ENCODE results near the gene NKAIN2. TPM values are rescaled to one million over a fixed set of nuclear protein-coding genes. Genes with fewer than 3 reads are reported as not detected.
"Not testable (repeated sequence)": the region's sequence is repeated elsewhere in the genome, so short reads cannot be mapped to it uniquely, and the experiment has no call there.

NKAIN2 gene
- polyA plus RNA-seq, 4 donors = 15.4 to 31.2 (median 23.4) TPM

- DNase-seq (ENCODE audit: low read depth in 4 of 4, low spot score in 2 of 4) = not testable (repeated sequence)
Measured at GRCh38 chr6:124022051-124022450, 218.4 kb downstream of the NKAIN2 start.

- no peak for DNase-seq (ENCODE audit: low read depth in 4 of 4, low spot score in 2 of 4)
Measured at GRCh38 chr6:124022641-124023040, 219.0 kb downstream of the NKAIN2 start.

DNA sequence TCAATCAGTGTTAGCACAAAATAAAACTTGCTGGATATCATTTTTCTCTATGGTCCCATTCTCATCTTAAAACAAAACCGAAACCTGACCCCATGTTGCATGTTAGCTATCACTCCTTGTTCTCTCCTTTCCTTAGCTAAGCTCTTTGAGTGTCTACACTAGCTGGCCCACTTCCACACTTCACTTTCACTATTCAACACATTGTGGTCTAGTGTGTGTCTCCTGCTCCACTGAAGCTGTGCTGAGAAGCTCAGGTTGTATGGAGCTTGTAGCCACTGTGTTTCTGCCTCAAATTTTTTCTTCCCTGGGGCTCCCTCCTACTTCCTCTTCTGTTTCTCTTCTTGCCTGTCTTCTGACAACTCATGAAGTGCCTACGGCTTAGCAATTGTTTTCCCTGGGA is 223.0 kb downstream of the NKAIN2 start:
- no peak for DNase-seq (ENCODE audit: low read depth in 4 of 4, low spot score in 2 of 4)

DNA sequence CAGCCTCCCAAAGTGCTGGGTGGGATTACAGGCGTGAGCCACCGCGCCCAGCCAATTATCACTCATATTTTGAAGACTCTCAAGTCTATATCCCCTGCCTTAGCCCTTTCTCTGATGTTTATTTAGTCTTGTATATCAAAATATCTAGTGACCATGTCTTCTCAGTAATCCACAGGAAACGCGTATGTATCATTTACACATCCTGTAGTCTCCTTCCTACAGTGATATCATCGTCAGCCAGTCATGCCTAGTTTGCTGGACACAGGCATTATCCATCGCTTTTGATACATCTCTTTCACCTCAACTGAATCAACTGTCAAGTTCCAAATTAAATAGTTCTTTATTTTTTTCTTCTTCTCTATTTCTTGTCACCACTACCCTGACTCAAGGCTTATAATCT is 223.7 kb downstream of the NKAIN2 start:
- DNase-seq (ENCODE audit: low read depth in 4 of 4, low spot score in 2 of 4) = no peak

DNA sequence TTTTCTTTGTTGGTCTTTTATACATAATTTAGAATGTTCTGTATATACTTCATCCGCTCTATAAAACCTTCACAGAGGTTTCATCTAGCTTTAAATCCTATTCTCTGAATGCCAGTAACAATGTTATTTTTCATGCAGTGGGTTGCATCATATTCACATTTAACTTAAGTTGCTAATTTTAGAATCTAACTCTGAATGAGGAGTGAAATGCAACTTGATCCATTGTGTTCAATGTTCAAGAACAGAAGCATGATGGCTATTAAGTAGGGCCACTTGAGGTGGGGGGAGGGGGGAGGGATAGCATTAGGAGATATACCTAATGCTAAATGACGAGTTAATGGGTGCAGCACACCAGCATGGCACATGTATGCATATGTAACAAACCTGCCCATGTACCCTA is 224.5 kb downstream of the NKAIN2 start:
- no peak for DNase-seq (ENCODE audit: low read depth in 4 of 4, low spot score in 2 of 4)

DNA sequence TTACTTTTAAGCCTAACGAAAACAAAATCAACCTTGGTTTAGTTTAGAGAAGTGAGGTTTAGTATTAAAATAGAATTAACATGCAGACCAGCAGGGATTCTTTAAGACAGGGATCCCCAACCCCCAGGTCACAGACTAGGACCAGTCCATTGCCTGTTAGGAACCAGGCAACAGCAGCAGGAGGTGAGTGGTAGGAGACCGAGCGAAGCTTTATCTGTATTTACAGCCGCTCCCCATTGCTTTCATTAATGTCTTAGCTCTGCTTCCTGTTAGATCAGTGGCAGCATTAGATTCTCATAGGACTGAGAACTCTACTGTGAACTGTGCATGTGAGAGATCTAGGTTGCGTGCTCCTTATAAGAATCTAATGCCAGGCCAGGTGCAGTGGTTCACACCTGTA is 225.9 kb downstream of the NKAIN2 start:
- DNase-seq (ENCODE audit: low read depth in 4 of 4, low spot score in 2 of 4) = no peak

DNA sequence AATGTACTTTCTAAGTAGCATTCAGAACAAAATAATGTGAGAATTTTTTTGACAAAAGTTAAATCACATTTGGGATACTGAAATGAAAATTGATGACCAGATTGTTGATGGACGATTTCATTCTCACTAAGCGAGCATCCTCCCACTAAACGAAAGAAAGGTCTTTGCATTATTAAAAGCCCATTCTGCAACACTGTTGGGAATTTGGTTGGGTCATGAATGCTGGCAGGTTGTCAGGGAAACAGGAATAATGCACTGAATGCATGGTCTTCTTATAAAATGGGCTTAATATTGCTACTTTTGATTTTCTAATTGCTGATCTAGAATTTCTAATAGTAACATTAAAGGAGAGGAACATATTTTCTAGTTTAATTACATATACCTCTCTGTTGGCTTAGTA is 229.8 kb downstream of the NKAIN2 start:
- no peak for DNase-seq (ENCODE audit: low read depth in 4 of 4, low spot score in 2 of 4)

GRCh38 chr6:124036384-124036783 is 232.7 kb downstream of the NKAIN2 start:
- DNase-seq (ENCODE audit: low read depth in 4 of 4, low spot score in 2 of 4) = no peak

GRCh38 chr6:124040655-124041054 is 237.0 kb downstream of the NKAIN2 start:
- no peak for DNase-seq (ENCODE audit: low read depth in 4 of 4, low spot score in 2 of 4)

GRCh38 chr6:124052120-124052519 is 248.5 kb downstream of the NKAIN2 start:
- no peak for DNase-seq (ENCODE audit: low read depth in 4 of 4, low spot score in 2 of 4)

DNA sequence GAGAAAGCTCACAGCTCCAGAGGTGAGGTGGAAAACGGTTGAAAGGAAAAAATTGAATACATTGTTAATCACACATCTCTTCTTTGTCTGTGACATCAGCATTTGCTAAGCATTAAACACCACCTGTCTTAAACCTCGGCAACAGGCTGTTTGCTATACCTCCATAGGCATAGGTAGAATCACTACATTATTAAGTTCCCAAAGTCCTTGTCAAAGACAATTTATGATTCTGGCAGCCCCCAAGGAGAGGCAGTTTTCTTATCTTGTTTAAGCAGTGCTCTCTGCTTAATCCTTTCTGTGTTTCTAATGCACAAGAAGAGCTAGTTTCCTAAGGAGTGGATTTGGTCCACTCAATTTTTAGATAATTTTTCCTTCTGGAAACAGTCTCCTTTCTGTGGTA is 249.7 kb downstream of the NKAIN2 start:
- DNase-seq (ENCODE audit: low read depth in 4 of 4, low spot score in 2 of 4) = no peak

DNA sequence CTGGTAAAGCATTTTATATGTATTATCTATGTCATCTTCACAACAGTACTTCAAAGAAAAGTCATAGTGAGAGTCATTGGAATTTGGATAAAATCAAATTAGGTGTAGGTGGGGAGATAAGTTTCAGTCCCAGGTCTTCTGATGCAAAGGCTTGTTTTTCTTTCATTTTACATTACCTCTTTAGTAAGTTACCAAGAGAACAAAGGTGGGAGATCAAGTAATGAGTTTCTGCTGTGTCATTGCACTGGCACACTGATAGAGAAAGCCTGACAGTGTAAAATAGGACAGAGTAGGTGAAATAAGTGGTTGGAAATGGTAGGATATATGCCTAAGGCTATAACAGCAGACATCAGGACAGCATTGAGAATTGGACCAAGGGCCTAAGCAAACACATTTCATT is 250.4 kb downstream of the NKAIN2 start:
- DNase-seq (ENCODE audit: low read depth in 4 of 4, low spot score in 2 of 4) = no peak

GRCh38 chr6:124055395-124055794 is 251.7 kb downstream of the NKAIN2 start:
- DNase-seq (ENCODE audit: low read depth in 4 of 4, low spot score in 2 of 4) = no peak

DNA sequence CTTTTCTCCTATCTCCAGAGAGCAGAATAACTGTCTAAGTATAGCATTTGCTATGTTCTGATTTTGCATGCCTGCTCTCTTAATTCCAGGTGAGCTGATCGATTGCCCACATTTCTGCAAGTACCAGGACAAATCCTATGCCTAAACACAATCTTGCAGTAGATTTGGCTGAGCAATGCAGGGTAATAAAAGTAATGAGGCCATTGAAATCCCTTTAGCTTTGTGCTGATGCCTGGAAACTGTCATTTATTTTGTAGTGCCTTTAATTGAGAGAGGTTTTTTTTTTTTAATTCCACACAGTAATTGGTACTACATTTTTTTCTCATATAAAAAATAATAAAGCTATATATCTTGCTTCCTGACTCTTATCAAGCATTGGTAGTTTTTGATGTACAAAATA is 252.3 kb downstream of the NKAIN2 start:
- DNase-seq (ENCODE audit: low read depth in 4 of 4, low spot score in 2 of 4) = no peak

DNA sequence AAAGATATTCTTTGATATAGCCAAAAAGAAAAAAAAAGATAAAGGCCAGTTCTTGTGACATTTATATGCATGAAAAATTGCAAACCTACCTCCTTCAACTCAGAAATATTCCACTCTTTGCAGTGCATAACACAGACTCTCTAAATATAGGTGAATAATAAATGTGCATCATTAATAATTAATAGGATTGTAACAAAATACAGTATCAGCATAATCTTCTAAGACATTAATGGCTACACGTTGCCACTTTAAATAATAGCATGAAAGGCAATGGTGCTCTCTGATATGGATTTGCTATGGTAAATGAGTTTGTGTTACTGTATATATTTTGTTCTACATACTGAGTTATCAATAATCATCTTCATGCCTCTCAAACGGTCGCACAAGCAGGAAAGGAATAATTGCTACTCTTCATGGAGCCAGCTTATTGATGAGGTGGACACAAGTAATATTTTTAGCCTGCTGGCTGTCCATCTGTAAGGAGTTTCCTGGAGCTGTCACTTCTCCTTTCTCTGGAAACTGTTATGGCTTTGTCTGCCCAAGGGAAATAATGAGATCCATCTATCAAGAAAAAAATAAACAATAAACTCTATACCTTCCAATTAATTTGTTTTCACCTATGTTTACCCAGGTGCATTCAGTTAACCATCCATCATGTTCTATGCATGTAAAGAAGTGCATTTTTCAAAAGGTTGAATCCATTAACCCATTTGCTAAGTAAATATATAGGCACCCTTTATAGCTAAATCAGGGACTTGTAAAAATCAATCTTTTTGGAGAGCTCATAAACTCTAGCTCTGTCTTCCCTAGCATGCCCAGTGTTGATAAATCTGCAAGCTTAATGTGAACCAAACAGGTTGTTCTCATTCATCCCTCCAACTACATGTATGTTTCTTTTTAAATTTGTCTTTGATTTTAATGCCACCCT is 253.0 kb downstream of the NKAIN2 start:
- DNase-seq (ENCODE audit: low read depth in 4 of 4, low spot score in 2 of 4) = no peak

DNA sequence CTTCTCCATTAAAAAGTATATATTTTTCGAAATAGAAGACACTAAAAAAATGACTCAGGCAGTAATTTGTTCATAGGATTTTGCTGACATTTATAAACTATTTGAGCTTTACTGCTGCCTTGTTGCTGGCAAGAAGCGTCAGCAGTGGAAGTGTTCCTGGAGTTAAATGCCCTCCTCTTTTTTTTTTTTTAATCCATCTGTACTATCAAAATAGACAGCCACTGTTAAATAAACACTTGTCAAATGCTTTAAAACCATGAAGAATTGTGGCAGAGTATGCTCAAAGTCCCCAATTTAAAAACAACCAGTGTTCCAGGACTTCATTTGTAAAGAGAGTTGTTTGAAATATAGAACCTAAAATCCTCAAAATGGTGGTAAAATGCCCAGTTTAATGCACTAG is 253.8 kb downstream of the NKAIN2 start:
- DNase-seq (ENCODE audit: low read depth in 4 of 4, low spot score in 2 of 4) = no peak

DNA sequence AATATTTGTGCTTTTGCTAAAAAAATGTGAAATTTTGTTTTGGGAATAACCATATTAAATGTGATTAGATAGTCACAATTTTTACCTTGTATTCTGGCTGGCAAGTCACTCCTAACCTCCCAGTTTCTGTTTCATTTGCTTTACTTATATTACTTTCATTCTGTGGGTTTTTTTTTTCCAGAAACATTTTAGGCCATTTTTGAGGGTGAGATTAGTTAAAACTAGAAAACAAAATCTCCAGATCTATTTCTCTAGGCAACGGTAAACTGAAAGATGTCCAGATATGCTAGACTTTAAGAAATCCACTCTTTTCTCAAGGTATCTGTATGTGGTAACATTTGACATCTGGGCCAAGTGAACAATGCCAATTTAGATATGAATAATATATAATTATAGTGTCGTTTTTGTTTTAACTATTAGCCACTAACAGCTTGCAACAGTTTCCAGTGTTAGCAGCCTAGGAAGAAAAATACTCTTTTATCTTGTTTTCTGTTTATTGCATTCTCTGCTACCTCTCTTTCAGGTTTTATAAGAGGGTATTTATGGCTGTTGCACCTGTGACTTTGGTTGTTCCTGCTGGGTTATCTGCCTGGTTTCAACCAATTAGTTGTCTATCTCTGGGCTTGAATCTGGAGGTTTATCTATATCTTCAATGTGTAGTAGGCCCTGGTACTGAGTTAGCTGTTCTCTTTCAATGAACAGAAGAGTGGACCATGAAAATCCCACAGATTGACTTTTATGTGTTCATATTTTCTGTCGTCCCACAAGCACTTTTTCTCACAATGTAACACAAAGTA is 260.9 kb downstream of the NKAIN2 start:
- no peak for DNase-seq (ENCODE audit: low read depth in 4 of 4, low spot score in 2 of 4)

GRCh38 chr6:124066269-124066668 is 262.6 kb downstream of the NKAIN2 start:
- DNase-seq (ENCODE audit: low read depth in 4 of 4, low spot score in 2 of 4) = no peak

DNA sequence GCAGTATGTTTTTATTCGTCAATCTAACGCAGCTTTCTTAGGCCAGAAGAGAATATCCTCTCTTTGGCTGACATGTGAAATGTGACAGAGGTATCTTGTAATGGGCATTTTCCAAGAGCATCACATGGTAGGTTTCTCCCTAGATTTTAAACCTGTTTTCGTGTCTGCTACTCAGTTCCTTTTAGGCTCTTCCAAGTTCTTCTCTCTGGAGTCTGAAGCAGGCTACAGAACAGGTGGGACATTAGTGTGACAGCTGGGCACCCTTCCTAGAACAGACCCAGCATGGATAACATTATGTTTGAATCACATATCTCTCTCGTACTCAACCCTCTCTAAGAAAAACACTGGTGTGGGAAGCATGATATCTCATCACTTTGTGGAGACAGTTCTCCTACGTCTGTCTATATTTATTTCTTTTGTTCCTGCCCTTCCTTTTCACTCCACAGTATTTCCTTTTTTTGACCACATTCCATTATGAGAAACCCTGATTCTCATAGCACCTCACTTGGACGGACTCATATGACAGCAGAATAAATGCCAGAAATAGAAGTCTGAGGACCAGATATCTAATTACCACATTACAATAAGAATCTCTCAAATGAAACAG is 263.4 kb downstream of the NKAIN2 start:
- DNase-seq (ENCODE audit: low read depth in 4 of 4, low spot score in 2 of 4) = no peak

DNA sequence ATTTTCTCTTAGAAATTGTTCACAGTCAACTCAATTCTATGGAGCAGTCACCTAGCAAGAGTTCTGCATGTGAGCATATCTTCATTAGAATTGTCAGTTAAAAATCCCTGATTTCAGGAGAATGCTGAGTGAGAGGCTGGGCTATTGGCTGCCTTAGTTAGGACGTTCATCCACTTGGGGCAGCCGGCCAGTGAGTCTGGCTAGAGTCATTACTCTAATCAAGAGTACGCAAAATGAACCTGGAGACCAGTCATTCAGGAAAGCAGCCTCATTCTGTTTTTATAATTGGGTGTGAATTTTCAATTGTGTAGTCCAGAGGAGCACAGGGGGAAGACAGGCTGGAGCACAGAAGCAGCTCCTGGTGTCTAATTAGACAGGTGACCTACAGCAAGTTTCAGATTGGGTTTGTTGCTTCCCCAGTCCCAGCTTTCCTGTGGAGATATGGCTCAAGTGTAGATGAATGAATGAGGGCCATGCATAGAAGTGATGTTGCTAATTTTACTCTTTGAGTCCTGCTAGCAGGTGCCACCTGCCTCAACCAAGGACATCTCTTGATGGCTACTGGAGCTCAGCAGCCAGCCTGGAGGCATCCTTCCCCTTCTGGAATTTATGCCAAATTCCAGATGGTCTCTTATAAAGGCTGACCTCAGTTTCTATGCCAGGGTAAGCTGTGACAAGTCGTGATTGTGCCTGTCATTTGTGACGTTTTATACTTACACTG is 265.7 kb downstream of the NKAIN2 start:
- DNase-seq (ENCODE audit: low read depth in 4 of 4, low spot score in 2 of 4) = no peak

- DNase-seq (ENCODE audit: low read depth in 4 of 4, low spot score in 2 of 4) = no peak
Measured at GRCh38 chr6:124073021-124073420, 269.4 kb downstream of the NKAIN2 start.
